ENCODE data around the gene DTX3L. TPM values are rescaled to one million over a fixed set of nuclear protein-coding genes. Genes with fewer than 3 reads are reported as not detected.

Gene DTX3L
- total RNA-seq, 1 experiment from 2014 or later, result 11.1 TPM

DNA sequence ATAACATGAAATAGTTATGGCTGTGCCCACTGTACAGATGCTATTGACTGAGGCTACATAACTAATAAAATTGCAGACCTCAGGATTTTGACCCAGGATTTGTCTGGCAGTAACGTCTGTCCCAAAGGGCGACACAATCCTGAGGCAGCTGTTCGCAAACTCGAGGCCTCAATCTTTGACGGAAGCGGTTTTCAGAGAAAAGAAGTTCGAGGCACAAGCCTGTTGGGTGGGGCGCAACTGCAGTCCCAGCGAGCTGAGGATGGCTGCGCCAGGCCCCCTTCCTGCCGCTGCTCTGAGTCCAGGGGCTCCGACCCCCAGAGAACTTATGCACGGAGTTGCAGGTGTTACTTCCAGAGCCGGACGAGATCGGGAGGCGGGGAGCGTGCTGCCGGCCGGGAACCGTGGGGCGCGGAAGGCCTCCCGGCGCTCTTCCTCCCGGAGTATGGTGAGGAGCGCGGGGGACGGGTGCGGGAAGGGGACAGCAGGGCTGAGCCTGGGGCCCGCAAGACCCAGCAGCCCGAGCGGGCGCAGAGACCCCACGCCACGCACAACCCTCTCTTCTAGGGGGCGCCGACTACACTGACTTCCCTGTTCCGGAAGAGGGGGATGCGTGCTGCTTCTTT is 13.4 kb downstream of the DTX3L start, which contains the start of gene PARP15:
TSS of gene PARP15 (plus strand) at position 242 of the 623 bp plus-strand sequence. CDS start at position 260, 18 bp downstream.
- no peak within 1 kb of the TSS for H3K9ac ChIP-seq (ENCODE audit: low read length)
- no peaks in the 10 kb centered on the region for H3K36me3 ChIP-seq (ENCODE audit: low read depth, low read length)
- H4K20me1 ChIP-seq (ENCODE audit: low read length), result no peaks in the 10 kb centered on the region
- H3K27ac ChIP-seq (ENCODE audit: low read length), result no peak within 1 kb of the TSS
- no peaks in the 10 kb centered on the region for H3K79me2 ChIP-seq (ENCODE audit: low read length)
- H3K27me3 ChIP-seq (ENCODE audit: low read length), result no peaks in the 10 kb centered on the region
- no peak within 1 kb of the TSS for H2AFZ ChIP-seq (ENCODE audit: low read length)
- DNase-seq (no peak), ATAC-seq (no peak)
- intact Hi-C loops (cut with micrococcal nuclease), result no loop called here
- TF ChIP-seq, protein P1, sequence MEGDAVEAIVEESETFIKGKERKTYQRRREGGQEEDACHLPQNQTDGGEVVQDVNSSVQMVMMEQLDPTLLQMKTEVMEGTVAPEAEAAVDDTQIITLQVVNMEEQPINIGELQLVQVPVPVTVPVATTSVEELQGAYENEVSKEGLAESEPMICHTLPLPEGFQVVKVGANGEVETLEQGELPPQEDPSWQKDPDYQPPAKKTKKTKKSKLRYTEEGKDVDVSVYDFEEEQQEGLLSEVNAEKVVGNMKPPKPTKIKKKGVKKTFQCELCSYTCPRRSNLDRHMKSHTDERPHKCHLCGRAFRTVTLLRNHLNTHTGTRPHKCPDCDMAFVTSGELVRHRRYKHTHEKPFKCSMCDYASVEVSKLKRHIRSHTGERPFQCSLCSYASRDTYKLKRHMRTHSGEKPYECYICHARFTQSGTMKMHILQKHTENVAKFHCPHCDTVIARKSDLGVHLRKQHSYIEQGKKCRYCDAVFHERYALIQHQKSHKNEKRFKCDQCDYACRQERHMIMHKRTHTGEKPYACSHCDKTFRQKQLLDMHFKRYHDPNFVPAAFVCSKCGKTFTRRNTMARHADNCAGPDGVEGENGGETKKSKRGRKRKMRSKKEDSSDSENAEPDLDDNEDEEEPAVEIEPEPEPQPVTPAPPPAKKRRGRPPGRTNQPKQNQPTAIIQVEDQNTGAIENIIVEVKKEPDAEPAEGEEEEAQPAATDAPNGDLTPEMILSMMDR (conservative IDR thresholded peaks at IDR 0.05; ENCODE audit: low read depth, low read length), result no peak
- no peak for TF ChIP-seq EZH2phosphoT487 (IDR thresholded peaks at IDR 0.05; ENCODE audit: borderline replicate concordance, low read length)
- no peak for TF ChIP-seq EZH2 (IDR thresholded peaks at IDR 0.05; ENCODE audit: low read length, unreplicated experiment)
- POLR2A ChIA-PET (ENCODE audit: unreplicated experiment), result no interaction called here
- peaks cover 6% of the 10 kb centered on the region for H3F3A ChIP-seq (ENCODE audit: low read length, unreplicated experiment)
- H3K4me3 ChIP-seq (ENCODE audit: low read length), result no peak within 1 kb of the TSS
- no TSS peak for BruUV-seq (replicated peaks)
- no peaks in the 10 kb centered on the region for H3K9me2 ChIP-seq (replicated peaks; ENCODE audit: low read length)
- H3K9me3 ChIP-seq (ENCODE audit: low read length), result peaks cover 14% of the 10 kb centered on the region
- CTCF ChIA-PET, result no interaction called here
- peaks cover 12% of the 10 kb centered on the region for H3K4me1 ChIP-seq (ENCODE audit: insufficient read depth, low read length)
- no peak within 1 kb of the TSS for H3K4me2 ChIP-seq (ENCODE audit: low read length)

DNA sequence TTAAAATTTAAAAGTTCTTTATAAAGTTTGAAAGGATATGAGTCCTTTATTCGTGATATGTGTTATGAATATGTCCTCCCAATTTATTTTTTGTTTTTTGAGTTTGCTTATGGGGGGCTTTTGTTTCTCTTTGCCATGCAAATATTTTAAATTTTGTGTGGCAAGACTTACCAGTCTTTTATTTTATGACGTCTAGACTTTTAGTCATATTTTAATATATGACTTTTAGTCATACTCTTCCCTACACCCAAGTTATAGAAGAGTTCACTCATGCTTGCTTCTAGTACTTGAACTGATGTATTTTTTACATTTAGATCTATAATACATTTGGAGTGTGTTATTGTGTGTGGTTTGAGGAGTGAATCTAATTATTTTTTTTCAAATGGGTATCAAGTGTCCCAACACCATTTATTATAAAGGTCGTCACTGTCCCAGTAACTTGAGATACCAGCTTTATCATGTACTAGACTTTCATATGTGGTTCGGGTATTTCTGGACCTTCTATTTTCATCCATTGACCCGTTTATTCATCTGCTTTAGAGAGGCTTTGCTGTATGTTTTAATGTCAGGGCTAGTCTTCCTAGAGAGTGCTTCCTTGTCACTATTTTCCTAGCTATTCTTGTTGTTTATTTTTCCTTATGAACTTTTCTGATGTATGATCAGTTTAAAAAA is 14.1 kb downstream of the DTX3L start:
- Histone ChIP-seq H3K4me2 (ENCODE audit: low read length) (no peak overlapping the region), H3K79me2 (ENCODE audit: low read length) (no peaks in the 10 kb centered on the region), H3K27ac (ENCODE audit: low read length) (no peak overlapping the region), H3K4me3 (ENCODE audit: low read length) (no peak overlapping the region), H3K9ac (ENCODE audit: low read length) (no peak overlapping the region), H4K20me1 (ENCODE audit: low read length) (no peaks in the 10 kb centered on the region), H3K9me3 (ENCODE audit: low read length) (peaks cover 16% of the 10 kb centered on the region), H3K36me3 (ENCODE audit: low read depth, low read length) (no peaks in the 10 kb centered on the region), H3F3A (ENCODE audit: low read length, unreplicated experiment) (peaks cover 6% of the 10 kb centered on the region), H3K27me3 (ENCODE audit: low read length) (no peaks in the 10 kb centered on the region), H3K4me1 (ENCODE audit: insufficient read depth, low read length) (peaks cover 8% of the 10 kb centered on the region), H2AFZ (ENCODE audit: low read length) (no peak overlapping the region), H3K9me2 (replicated peaks; ENCODE audit: low read length) (no peaks in the 10 kb centered on the region)
- ATAC-seq (no peak), DNase-seq (no peak)
- no TSS peak for BruUV-seq (replicated peaks)
- ChIA-PET POLR2A (ENCODE audit: unreplicated experiment) (no interaction called here), CTCF (no interaction called here)
- TF ChIP-seq, protein P1 (conservative IDR thresholded peaks at IDR 0.05; ENCODE audit: low read depth, low read length), result no peak
- TF ChIP-seq EZH2phosphoT487 (IDR thresholded peaks at IDR 0.05; ENCODE audit: borderline replicate concordance, low read length), result no peak
- TF ChIP-seq EZH2 (IDR thresholded peaks at IDR 0.05; ENCODE audit: low read length, unreplicated experiment), result no peak
- intact Hi-C loops (cut with micrococcal nuclease), result no loop called here

DNA sequence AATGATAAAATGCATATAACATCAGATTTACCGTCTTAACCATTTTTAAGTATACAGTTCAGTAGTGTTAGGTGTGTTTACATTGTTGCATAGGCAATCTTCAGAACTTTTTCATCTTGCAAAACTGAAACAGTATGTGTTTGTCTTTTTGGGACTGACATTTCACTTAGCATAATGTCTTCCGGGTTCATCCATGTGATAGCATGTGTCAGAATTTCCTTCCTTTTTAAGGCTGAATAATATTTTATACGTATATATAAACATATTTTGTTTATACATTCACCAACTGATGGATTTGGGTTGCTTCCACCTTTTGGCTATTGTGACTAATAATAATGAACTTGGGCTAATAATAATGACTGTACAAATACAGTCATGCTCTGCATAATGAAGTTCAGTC is 16.3 kb downstream of the DTX3L start:
- H3K9me3 ChIP-seq (ENCODE audit: low read length), result peaks cover 16% of the 10 kb centered on the region
- DNase-seq (no peak), ATAC-seq (0 out of 2 replicates have a peak, but pooled peaks have one; percentile 20)
- no peak overlapping the region for H3K27ac ChIP-seq (ENCODE audit: low read length)
- H3K27me3 ChIP-seq (ENCODE audit: low read length), result no peaks in the 10 kb centered on the region
- no peaks in the 10 kb centered on the region for H3K36me3 ChIP-seq (ENCODE audit: low read depth, low read length)
- no peaks in the 10 kb centered on the region for H3F3A ChIP-seq (ENCODE audit: low read length, unreplicated experiment)
- no peaks in the 10 kb centered on the region for H3K4me1 ChIP-seq (ENCODE audit: insufficient read depth, low read length)
- H2AFZ ChIP-seq (ENCODE audit: low read length), result no peak overlapping the region
- POLR2A ChIA-PET (ENCODE audit: unreplicated experiment), result no interaction called here
- intact Hi-C loops (cut with micrococcal nuclease), result no loop called here
- H3K79me2 ChIP-seq (ENCODE audit: low read length), result no peaks in the 10 kb centered on the region
- H3K9me2 ChIP-seq (replicated peaks; ENCODE audit: low read length), result no peaks in the 10 kb centered on the region
- TF ChIP-seq, protein P1 (conservative IDR thresholded peaks at IDR 0.05; ENCODE audit: low read depth, low read length), result no peak
- TF ChIP-seq EZH2 (IDR thresholded peaks at IDR 0.05; ENCODE audit: low read length, unreplicated experiment) (no peak), EZH2phosphoT487 (IDR thresholded peaks at IDR 0.05; ENCODE audit: borderline replicate concordance, low read length) (no peak)
- no peak overlapping the region for H3K9ac ChIP-seq (ENCODE audit: low read length)
- no peaks in the 10 kb centered on the region for H4K20me1 ChIP-seq (ENCODE audit: low read length)
- BruUV-seq (replicated peaks), result no TSS peak
- H3K4me3 ChIP-seq (ENCODE audit: low read length), result no peak overlapping the region
- CTCF ChIA-PET, result no interaction called here
- H3K4me2 ChIP-seq (ENCODE audit: low read length), result no peak overlapping the region

All from PC-3 (cell line).